Adrenal gland (tissue), 12 donors: ENCODE results near the gene GALNT10. TPM values are rescaled to one million over a fixed set of nuclear protein-coding genes. Genes with fewer than 3 reads are reported as not detected.

Source experiments
- DNase-seq, 7 donors: peaks; one replicate each; pipeline ENCODE4 v3.0.0-alpha.2; 2019 to 2020
- H3K27ac ChIP-seq, 5 donors: fragments of 200-600 bp; sonication (generic) in 4 of 5; 1 replicate in 3 of 5; 2 replicates in 2 of 5; pipeline versions ENCODE4 v1.5.1 to v1.8.0; 2016 to 2020; ENCODE audit warnings: mild to moderate bottlenecking in 1 of 5
- H3K27me3 ChIP-seq: fragments of 200-600 bp; 2 replicates; pipeline ENCODE4 v1.8.0; 2021
- H3K36me3 ChIP-seq, 2 donors: fragments of 200-600 bp; replicated peaks in 1 of 2; 1 replicate in 1 of 2; 2 replicates in 1 of 2; pipeline versions ENCODE4 v1.5.1 to v1.8.0; 2018 to 2022
- H3K4me1 ChIP-seq, 2 donors: fragments of 200-600 bp; replicated peaks in 1 of 2; 1 replicate in 1 of 2; 2 replicates in 1 of 2; pipeline versions ENCODE4 v1.5.1 to v1.8.0; 2018 to 2021
- H3K4me3 ChIP-seq, 4 donors: fragments of 200-600 bp; sonication (generic) in 3 of 4; one replicate each; pipeline ENCODE4 v1.5.1; 2016 to 2018
- H3K9me3 ChIP-seq, 3 donors: fragments of 200-600 bp; sonication (generic) in 1 of 3; replicated peaks in 1 of 3; 1 replicate in 2 of 3; 2 replicates in 1 of 3; pipeline versions ENCODE4 v1.5.1 to v1.8.0; 2016 to 2021
- POLR2A ChIP-seq, 2 donors: fragments of 450-650 bp; IDR thresholded peaks; one replicate each; pipeline ENCODE4 v1.6.1; 2017; ENCODE audit warnings: antibody characterized with exemption in 2 of 2, mild to moderate bottlenecking in 2 of 2, moderate library complexity in 1 of 2
- WGBS, 4 donors: extraction: QIAGEN DNeasy Blood & Tissue Kit in 2 of 4; methylation state at CpG; one replicate each; pipeline versions ENCODE4 v1.1.5 to v1.1.7; 2013 to 2017; 5-methylcytosine and 5-hydroxymethylcytosine counted together
- intact Hi-C, 2 donors: fragments of 100-400 bp; cut with DNase I; formaldehyde crosslinking; loops; one replicate each; pipeline versions ENCODE4 v1.14.1 to v1.15.0; 2022 to 2023
- polyA plus RNA-seq, 3 donors: library from polyadenylated mRNA; stranded (reverse); fragments of 200-250 nt in 2 of 3; fragments of 350-450 nt in 1 of 3; fragmentation: Illumina TruSeq in 1 of 3; extraction: RNeasy Lipid Tissue Mini Kit (QIAGEN cat#74804) in 1 of 3; gene quantifications; one replicate each; pipeline ENCODE4 v1.2.3, GENCODE V29; 2013 to 2014
- total RNA-seq, 9 donors: library from RNA; depleted of rRNA in 4 of 9; stranded (reverse); fragments of >200 nt in 4 of 9; fragments of 120-200 nt in 1 of 9; fragmentation: NEBNext Ultra II Directional in 1 of 9; extraction: Animal tissue kit (Norgen Biotek cat#: 25700) in 1 of 9; gene quantifications; one replicate each; pipeline versions ENCODE4 v1.1.0 to v1.2.4, GENCODE V29; 2013 to 2023
- TF ChIP-seq, protein P1 (sequence below), 6 experiments: fragments of 450-650 bp in 4 of 6; fragments of 200-600 bp in 2 of 6; sonication (generic) in 1 of 6; IDR thresholded peaks; 1 replicate in 5 of 6; 2 replicates in 1 of 6; pipeline versions ENCODE4 v1.5.1 to v1.8.0; 2016 to 2021; ENCODE audit warnings: antibody characterized with exemption in 6 of 6, mild to moderate bottlenecking in 2 of 6, moderate library complexity in 1 of 6
- donor health status: healthy with polysubstance abuse.
- donor health status: Bipolar disorder and iron deficiency.
- donor health status: DM: yes; HTN: yes; CAD: no.
- donor health status: DM: no; HTN: no; CAD: no.
- donor health status: DM: no; HTN: no; CAD: no.
- donor health status: DM: yes; HTN: yes; CAD: no.

GALNT10 gene
- total and polyA plus RNA-seq, 12 donors: 5.6 to 74.1 (median 43.4) TPM

DNA sequence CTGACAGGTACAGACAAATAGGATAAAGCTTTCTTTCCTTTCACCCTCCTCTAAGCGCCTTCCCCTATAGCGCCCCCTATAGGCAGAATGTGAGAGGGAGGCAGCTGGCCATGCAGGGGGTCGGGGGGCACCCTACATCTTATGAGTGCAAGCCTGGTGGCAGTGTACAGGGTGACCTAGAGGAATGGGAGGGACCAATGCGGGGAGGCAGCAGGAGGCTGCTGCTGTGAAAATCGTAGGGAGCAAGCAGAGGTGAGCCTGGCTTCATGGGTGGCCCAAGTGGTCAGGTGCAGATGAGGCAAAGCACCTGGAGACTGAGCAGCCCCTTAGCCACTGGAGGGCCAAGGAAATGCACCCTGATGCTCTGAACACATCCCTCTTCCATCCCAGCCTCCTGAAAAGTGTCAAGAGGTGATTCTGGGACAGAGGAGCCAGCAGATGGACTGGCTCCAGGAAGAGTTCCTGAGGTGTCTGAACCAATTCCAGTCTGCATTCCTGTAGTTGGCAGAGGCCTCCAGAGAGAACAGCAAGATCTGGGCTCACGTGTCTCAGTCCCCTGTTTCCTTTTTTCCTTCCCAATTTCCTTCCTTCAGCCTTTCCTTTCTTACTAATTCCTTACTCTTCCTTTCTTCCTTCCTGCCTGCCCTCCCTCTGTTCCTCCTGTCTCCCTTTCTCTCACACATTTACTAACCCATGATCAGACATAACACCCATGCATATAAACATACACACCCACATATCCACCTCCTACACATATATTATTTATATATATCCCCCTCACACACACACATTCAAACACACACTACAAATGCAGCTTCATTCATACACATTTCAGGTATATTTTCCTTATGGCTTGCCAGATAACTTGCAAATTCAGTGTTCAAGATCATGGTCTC, 32.8 kb upstream of the GALNT10 start:
- 48 to 60% (median 48%) methylated on average over 6 of the region's 6 CpGs for WGBS, 4 donors
- no peak overlapping the region for H3K27ac ChIP-seq
- TF ChIP-seq, protein P1, sequence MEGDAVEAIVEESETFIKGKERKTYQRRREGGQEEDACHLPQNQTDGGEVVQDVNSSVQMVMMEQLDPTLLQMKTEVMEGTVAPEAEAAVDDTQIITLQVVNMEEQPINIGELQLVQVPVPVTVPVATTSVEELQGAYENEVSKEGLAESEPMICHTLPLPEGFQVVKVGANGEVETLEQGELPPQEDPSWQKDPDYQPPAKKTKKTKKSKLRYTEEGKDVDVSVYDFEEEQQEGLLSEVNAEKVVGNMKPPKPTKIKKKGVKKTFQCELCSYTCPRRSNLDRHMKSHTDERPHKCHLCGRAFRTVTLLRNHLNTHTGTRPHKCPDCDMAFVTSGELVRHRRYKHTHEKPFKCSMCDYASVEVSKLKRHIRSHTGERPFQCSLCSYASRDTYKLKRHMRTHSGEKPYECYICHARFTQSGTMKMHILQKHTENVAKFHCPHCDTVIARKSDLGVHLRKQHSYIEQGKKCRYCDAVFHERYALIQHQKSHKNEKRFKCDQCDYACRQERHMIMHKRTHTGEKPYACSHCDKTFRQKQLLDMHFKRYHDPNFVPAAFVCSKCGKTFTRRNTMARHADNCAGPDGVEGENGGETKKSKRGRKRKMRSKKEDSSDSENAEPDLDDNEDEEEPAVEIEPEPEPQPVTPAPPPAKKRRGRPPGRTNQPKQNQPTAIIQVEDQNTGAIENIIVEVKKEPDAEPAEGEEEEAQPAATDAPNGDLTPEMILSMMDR (IDR thresholded peaks at IDR 0.05): peak in 2 of 6 experiments; percentile 8 to 26
- no peak for TF ChIP-seq POLR2A (IDR thresholded peaks at IDR 0.05)
- H3K4me3 ChIP-seq: no peak overlapping the region
- no peaks in the 10 kb centered on the region for H3K9me3 ChIP-seq
- intact Hi-C loops: no loop called here
- DNase-seq: no peak
- no peaks in the 10 kb centered on the region for H3K4me1 ChIP-seq
- H3K36me3 ChIP-seq: no peaks in the 10 kb centered on the region
- no peaks in the 10 kb centered on the region for H3K27me3 ChIP-seq

DNA sequence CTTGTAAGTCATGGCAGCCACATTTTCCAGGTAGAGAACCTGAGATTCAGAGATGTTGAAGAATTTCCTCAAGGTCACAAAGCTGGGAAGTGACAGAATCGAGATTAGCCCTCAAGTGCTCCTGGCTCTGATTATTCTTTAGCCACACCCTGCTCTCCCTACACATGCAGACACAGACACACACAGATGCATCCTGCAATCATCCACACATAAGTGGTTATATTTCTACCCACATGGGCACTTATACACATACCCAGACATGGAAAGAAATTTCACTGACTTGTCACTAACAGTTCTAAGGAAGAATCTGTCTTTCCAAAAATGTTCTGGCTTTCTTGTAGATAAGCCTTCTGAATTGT, 32.2 kb upstream of the GALNT10 start:
- Histone ChIP-seq H3K4me1 (no peaks in the 10 kb centered on the region), H3K4me3 (no peak overlapping the region), H3K27ac (no peak overlapping the region), H3K9me3 (no peaks in the 10 kb centered on the region), H3K27me3 (no peaks in the 10 kb centered on the region), H3K36me3 (no peaks in the 10 kb centered on the region)
- intact Hi-C loops: no loop called here
- 0 to 64% (median 51%) methylated on average over 1 of the region's 1 CpG for WGBS, 4 donors
- TF ChIP-seq, protein P1 (IDR thresholded peaks at IDR 0.05): no peak
- TF ChIP-seq POLR2A (IDR thresholded peaks at IDR 0.05): no peak
- DNase-seq: no peak

GRCh38 chr5:154159343-154159742, 31.2 kb upstream of the GALNT10 start:
- Histone ChIP-seq H3K4me1 (no peaks in the 10 kb centered on the region), H3K36me3 (no peaks in the 10 kb centered on the region), H3K27me3 (no peaks in the 10 kb centered on the region), H3K4me3 (no peak overlapping the region), H3K27ac (no peak overlapping the region), H3K9me3 (no peaks in the 10 kb centered on the region)
- intact Hi-C loops: no loop called here
- TF ChIP-seq, protein P1 (IDR thresholded peaks at IDR 0.05): no peak
- no peak for TF ChIP-seq POLR2A (IDR thresholded peaks at IDR 0.05)
- no peak for DNase-seq

- Histone ChIP-seq H3K9me3 (no peaks in the 10 kb centered on the region), H3K4me3 (no peak overlapping the region), H3K27me3 (peaks cover 3% of the 10 kb centered on the region), H3K27ac (no peak overlapping the region), H3K4me1 (no peaks in the 10 kb centered on the region), H3K36me3 (no peaks in the 10 kb centered on the region)
- TF ChIP-seq, protein P1 (IDR thresholded peaks at IDR 0.05): no peak
- TF ChIP-seq POLR2A (IDR thresholded peaks at IDR 0.05): no peak
- intact Hi-C loops: no loop called here
- no peak for DNase-seq
- 57 to 64% (median 63%) methylated on average over 6 of the region's 6 CpGs for WGBS, 4 donors
Observed at GRCh38 chr5:154162539-154163151, 27.9 kb upstream of the GALNT10 start.
